ENCODE measurements around the gene EPG5.
A peak's percentile ranks its signal among the peaks of the same experiment; 100 is the strongest.

The EPG5 gene, protein sequence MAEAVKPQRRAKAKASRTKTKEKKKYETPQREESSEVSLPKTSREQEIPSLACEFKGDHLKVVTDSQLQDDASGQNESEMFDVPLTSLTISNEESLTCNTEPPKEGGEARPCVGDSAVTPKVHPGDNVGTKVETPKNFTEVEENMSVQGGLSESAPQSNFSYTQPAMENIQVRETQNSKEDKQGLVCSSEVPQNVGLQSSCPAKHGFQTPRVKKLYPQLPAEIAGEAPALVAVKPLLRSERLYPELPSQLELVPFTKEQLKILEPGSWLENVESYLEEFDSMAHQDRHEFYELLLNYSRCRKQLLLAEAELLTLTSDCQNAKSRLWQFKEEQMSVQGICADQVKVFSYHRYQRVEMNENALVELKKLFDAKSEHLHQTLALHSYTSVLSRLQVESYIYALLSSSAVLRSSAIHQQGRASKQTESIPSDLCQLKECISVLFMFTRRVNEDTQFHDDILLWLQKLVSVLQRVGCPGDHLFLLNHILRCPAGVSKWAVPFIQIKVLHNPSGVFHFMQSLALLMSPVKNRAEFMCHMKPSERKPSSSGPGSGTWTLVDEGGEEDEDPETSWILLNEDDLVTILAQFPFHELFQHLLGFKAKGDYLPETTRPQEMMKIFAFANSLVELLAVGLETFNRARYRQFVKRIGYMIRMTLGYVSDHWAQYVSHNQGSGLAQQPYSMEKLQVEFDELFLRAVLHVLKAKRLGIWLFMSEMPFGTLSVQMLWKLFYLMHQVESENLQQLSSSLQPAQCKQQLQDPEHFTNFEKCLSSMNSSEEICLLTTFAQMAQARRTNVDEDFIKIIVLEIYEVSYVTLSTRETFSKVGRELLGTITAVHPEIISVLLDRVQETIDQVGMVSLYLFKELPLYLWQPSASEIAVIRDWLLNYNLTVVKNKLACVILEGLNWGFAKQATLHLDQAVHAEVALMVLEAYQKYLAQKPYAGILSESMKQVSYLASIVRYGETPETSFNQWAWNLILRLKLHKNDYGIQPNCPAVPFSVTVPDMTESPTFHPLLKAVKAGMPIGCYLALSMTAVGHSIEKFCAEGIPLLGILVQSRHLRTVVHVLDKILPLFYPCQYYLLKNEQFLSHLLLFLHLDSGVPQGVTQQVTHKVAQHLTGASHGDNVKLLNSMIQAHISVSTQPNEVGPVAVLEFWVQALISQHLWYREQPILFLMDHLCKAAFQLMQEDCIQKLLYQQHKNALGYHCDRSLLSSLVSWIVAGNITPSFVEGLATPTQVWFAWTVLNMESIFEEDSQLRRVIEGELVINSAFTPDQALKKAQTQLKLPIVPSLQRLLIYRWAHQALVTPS (N-terminal part only)

GRCh38 chr18:45967007-45967706, at the start of gene EPG5:
Gene EPG5, minus strand, starts transcription at chr18:45967329. Its CDS starts 90 bp downstream, at chr18:45967239.
- peak; percentile 89 for DNase-seq (ENCODE audit: low spot score)
- TF ChIP-seq, protein P1, sequence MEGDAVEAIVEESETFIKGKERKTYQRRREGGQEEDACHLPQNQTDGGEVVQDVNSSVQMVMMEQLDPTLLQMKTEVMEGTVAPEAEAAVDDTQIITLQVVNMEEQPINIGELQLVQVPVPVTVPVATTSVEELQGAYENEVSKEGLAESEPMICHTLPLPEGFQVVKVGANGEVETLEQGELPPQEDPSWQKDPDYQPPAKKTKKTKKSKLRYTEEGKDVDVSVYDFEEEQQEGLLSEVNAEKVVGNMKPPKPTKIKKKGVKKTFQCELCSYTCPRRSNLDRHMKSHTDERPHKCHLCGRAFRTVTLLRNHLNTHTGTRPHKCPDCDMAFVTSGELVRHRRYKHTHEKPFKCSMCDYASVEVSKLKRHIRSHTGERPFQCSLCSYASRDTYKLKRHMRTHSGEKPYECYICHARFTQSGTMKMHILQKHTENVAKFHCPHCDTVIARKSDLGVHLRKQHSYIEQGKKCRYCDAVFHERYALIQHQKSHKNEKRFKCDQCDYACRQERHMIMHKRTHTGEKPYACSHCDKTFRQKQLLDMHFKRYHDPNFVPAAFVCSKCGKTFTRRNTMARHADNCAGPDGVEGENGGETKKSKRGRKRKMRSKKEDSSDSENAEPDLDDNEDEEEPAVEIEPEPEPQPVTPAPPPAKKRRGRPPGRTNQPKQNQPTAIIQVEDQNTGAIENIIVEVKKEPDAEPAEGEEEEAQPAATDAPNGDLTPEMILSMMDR (IDR thresholded peaks at IDR 0.05; ENCODE audit: extremely low read depth, missing control alignments): no peak

- DNase-seq (ENCODE audit: low spot score): peak; percentile 28
- TF ChIP-seq, protein P1 (IDR thresholded peaks at IDR 0.05; ENCODE audit: extremely low read depth, missing control alignments): no peak
Measured at GRCh38 chr18:46013484-46014189, 46.5 kb upstream of the EPG5 start.

DNA sequence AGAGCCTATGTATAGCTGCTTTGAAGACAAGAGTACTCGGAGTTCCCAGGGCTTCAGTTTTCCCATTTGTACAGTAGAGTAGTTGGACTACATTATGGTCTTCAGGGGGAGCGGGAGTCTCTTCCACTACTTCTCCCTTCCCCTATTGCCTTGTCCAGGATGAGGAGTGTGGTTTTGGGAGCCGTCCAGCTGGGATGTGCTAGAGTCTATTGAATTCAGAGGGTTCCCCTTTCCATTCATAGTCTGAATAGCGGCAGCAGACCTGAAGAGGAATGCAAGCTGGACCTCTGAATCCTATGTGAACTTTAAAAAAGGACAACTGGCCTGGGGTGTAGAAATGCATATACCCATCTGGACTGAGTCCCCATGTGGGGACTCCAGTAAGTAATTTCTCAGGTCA, 43.5 kb upstream of the EPG5 start:
- TF ChIP-seq, protein P1 (IDR thresholded peaks at IDR 0.05; ENCODE audit: extremely low read depth, missing control alignments): no peak
- no peak for DNase-seq (ENCODE audit: low spot score)

- TF ChIP-seq, protein P1 (IDR thresholded peaks at IDR 0.05; ENCODE audit: extremely low read depth, missing control alignments): no peak
- no peak for DNase-seq (ENCODE audit: low spot score)
Measured at GRCh38 chr18:46010050-46010449, 42.9 kb upstream of the EPG5 start.

GRCh38 chr18:46009125-46009840, 42.2 kb upstream of the EPG5 start:
- TF ChIP-seq, protein P1 (IDR thresholded peaks at IDR 0.05; ENCODE audit: extremely low read depth, missing control alignments): no peak
- DNase-seq (ENCODE audit: low spot score): no peak

DNA sequence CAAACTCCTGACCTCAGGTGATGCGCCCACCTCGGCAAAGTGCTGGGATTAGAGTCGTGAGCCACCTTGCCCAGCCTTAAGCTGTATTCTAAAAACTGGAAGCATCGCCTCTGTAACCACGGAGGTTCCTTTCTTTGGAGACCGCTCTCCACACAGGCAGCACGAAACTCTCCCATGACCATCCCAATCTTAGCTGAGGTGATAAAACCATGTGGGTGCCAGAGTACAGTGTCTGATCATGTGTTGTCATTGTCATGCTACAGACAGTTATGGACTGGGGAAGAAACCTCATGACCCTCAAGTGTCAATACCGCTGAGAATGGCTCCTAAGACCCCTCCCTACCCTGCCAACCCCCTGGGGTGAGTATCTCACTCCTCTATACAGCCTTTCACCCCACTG, 41.4 kb upstream of the EPG5 start:
- no peak for DNase-seq (ENCODE audit: low spot score)
- TF ChIP-seq, protein P1 (IDR thresholded peaks at IDR 0.05; ENCODE audit: extremely low read depth, missing control alignments): no peak
